Fibroblast of lung (primary cell): Measurements from ENCODE around the gene WDR31. TPM values are rescaled to one million over a fixed set of nuclear protein-coding genes. Genes with fewer than 3 reads are reported as not detected.

Experiments used
- DNase-seq, 2 donors: peaks; one replicate each; pipeline versions ENCODE4 v3.0.0 to v3.0.0-alpha.2; 2010; ENCODE audit warnings: low read depth in 2 of 2
- H2AFZ ChIP-seq: 2 replicates; pipeline ENCODE4 v1.5.1; 2012; ENCODE audit warnings: low read length, control low read depth, inconsistent platforms
- H3K27ac ChIP-seq: 2 replicates; pipeline ENCODE4 v1.5.1; 2011; ENCODE audit warnings: low read length, control low read depth; ENCODE audit not compliant: insufficient read depth
- H3K27me3 ChIP-seq: 2 replicates; pipeline ENCODE4 v1.5.1; 2011; ENCODE audit warnings: mild to moderate bottlenecking, low read length; ENCODE audit not compliant: control insufficient read depth, insufficient read depth
- H3K36me3 ChIP-seq: 2 replicates; pipeline ENCODE4 v1.5.1; 2011; ENCODE audit warnings: low read length; ENCODE audit not compliant: control insufficient read depth, insufficient read depth
- H3K4me1 ChIP-seq: 2 replicates; pipeline ENCODE4 v1.5.1; 2011; ENCODE audit warnings: low read length; ENCODE audit not compliant: control insufficient read depth, insufficient read depth; ENCODE audit errors: extremely low read depth
- H3K4me2 ChIP-seq: 2 replicates; pipeline ENCODE4 v1.5.1; 2011; ENCODE audit warnings: low read length, control low read depth; ENCODE audit not compliant: insufficient read depth; ENCODE audit errors: extremely low read depth
- H3K4me3 ChIP-seq, 4 experiments: fragments of 200-600 bp in 1 of 4; sonication (generic) in 1 of 4; replicated peaks in 1 of 4; 2 replicates each; pipeline ENCODE4 v1.5.1; 2011 to 2016; ENCODE audit warnings: low read length in 4 of 4, low read depth in 3 of 4, mild to moderate bottlenecking in 3 of 4, control low read depth in 2 of 4, inconsistent platforms in 1 of 4, mixed read lengths in 1 of 4; ENCODE audit not compliant: insufficient read depth in 1 of 4; ENCODE audit errors: control extremely low read depth in 1 of 4
- H3K79me2 ChIP-seq: 2 replicates; pipeline ENCODE4 v1.5.1; 2012; ENCODE audit warnings: mild to moderate bottlenecking, low read length, inconsistent platforms; ENCODE audit not compliant: control insufficient read depth, insufficient read depth
- H3K9ac ChIP-seq: 2 replicates; pipeline ENCODE4 v1.5.1; 2011; ENCODE audit warnings: mild to moderate bottlenecking, low read length, control low read depth; ENCODE audit not compliant: insufficient read depth
- H3K9me3 ChIP-seq: 2 replicates; pipeline ENCODE4 v1.5.1; 2012; ENCODE audit warnings: low read depth, low read length; ENCODE audit not compliant: control insufficient read depth, insufficient read depth
- H4K20me1 ChIP-seq: 2 replicates; pipeline ENCODE4 v1.5.1; 2011; ENCODE audit warnings: low read length; ENCODE audit not compliant: control insufficient read depth, insufficient read depth; ENCODE audit errors: extremely low read depth
- CTCF ChIP-seq, 2 donors: IDR thresholded peaks in 1 of 2; conservative IDR thresholded peaks in 1 of 2; 1 replicate in 1 of 2; 2 replicates in 1 of 2; pipeline ENCODE4 v1.5.1; 2011 to 2012; ENCODE audit warnings: low read length in 2 of 2, control low read depth in 1 of 2, inconsistent platforms in 1 of 2, low read depth in 1 of 2, mild to moderate bottlenecking in 1 of 2
- EZH2 ChIP-seq: IDR thresholded peaks from 2 replicates; pipeline ENCODE4 v1.5.1; 2012; ENCODE audit warnings: low read length, control low read depth, mild to moderate bottlenecking; ENCODE audit errors: missing control alignments
- polyA plus RNA-seq, 2 donors: library from polyadenylated mRNA; depleted of rRNA in 1 of 2; stranded (reverse) in 1 of 2; unstranded in 1 of 2; fragments of >200 nt; gene quantifications; 2 replicates each; pipeline ENCODE4 v1.2.1, GENCODE V29; 2011 to 2012; ENCODE audit warnings: missing spikeins in 1 of 2
- total RNA-seq: library from RNA; depleted of rRNA; stranded (reverse); fragments of >200 nt; gene quantifications from 2 replicates; pipeline ENCODE4 v1.2.1, GENCODE V29; 2014

Gene WDR31
- total and polyA plus RNA-seq, 2 donors (not counting 1 experiment from before 2014, with no cell fraction given) = 1.6 to 4.0 TPM

- Histone ChIP-seq H2AFZ (no peak overlapping the region), H3K4me3 (no peak overlapping the region), H3K79me2 (no peaks in the 10 kb centered on the region), H3K36me3 (no peaks in the 10 kb centered on the region), H4K20me1 (no peaks in the 10 kb centered on the region), H3K4me2 (no peak overlapping the region), H3K9me3 (no peaks in the 10 kb centered on the region), H3K27me3 (peaks cover 45% of the 10 kb centered on the region), H3K9ac (no peak overlapping the region), H3K27ac (no peak overlapping the region), H3K4me1 (no peaks in the 10 kb centered on the region)
- DNase-seq = no peak
- TF ChIP-seq EZH2 (no peak), CTCF (conservative IDR thresholded peaks at IDR 0.05 in 1 of 2, IDR thresholded peaks at IDR 0.05 in 1 of 2; ENCODE audit: low read depth in 1 of 2, low read length in 2 of 2) (no peak)
Observed at GRCh38 chr9:113352411-113352810, 12.3 kb upstream of the WDR31 start.

GRCh38 chr9:113352006-113352405, 11.9 kb upstream of the WDR31 start:
- Histone ChIP-seq H2AFZ (no peak overlapping the region), H3K27me3 (peaks cover 45% of the 10 kb centered on the region), H3K79me2 (no peaks in the 10 kb centered on the region), H3K4me3 (no peak overlapping the region), H3K27ac (no peak overlapping the region), H3K4me1 (no peaks in the 10 kb centered on the region), H3K9ac (no peak overlapping the region), H3K9me3 (no peaks in the 10 kb centered on the region), H4K20me1 (no peaks in the 10 kb centered on the region), H3K4me2 (no peak overlapping the region), H3K36me3 (no peaks in the 10 kb centered on the region)
- TF ChIP-seq CTCF (conservative IDR thresholded peaks at IDR 0.05 in 1 of 2, IDR thresholded peaks at IDR 0.05 in 1 of 2; ENCODE audit: low read depth in 1 of 2, low read length in 2 of 2) (no peak), EZH2 (no peak)
- DNase-seq = peak in 1 of 2 donors; percentile 8

GRCh38 chr9:113350937-113351336, 10.9 kb upstream of the WDR31 start:
- Histone ChIP-seq H3K27me3 (peaks cover 35% of the 10 kb centered on the region), H3K79me2 (no peaks in the 10 kb centered on the region), H3K27ac (no peak overlapping the region), H3K4me2 (no peak overlapping the region), H3K4me1 (no peaks in the 10 kb centered on the region), H3K9ac (no peak overlapping the region), H3K9me3 (no peaks in the 10 kb centered on the region), H3K4me3 (no peak overlapping the region), H2AFZ (no peak overlapping the region), H3K36me3 (no peaks in the 10 kb centered on the region), H4K20me1 (no peaks in the 10 kb centered on the region)
- TF ChIP-seq EZH2 = no peak
- TF ChIP-seq CTCF (conservative IDR thresholded peaks at IDR 0.05 in 1 of 2, IDR thresholded peaks at IDR 0.05 in 1 of 2; ENCODE audit: low read depth in 1 of 2, low read length in 2 of 2) = no peak
- DNase-seq = no peak
